22Rv1 (cell line): ENCODE data around the gene SWI5.

Source experiments
- H3K27ac ChIP-seq: fragments of 450-650 bp; 2 replicates; pipeline ENCODE4 v1.5.1; 2017
- CTCF ChIP-seq: fragments of 450-650 bp; IDR thresholded peaks from 2 replicates; pipeline ENCODE4 v1.5.1; 2017; ENCODE audit warnings: mild to moderate bottlenecking
- ZFX ChIP-seq: fragments of 450-650 bp; IDR thresholded peaks from 2 replicates; pipeline ENCODE4 v1.6.1; 2017; ENCODE audit warnings: antibody characterized with exemption, borderline replicate concordance

SWI5 gene

GRCh38 chr9:128296340-128297220 lies 20.5 kb downstream of the SWI5 start:
- H3K27ac ChIP-seq: no peak overlapping the region; the same call in 1 of the 2 replicates

GRCh38 chr9:128297221-128297773 lies 21.2 kb downstream of the SWI5 start:
- no peak overlapping the region for H3K27ac ChIP-seq

More at GRCh38 chr9:128296340-128297220, 20.5 kb downstream of the SWI5 start:
- no peak for TF ChIP-seq ZFX
- TF ChIP-seq CTCF: no peak

GRCh38 chr9:128298535-128299482 lies 22.7 kb downstream of the SWI5 start:
- TF ChIP-seq CTCF (no peak), ZFX (no peak)
- no peak overlapping the region for H3K27ac ChIP-seq

More at GRCh38 chr9:128297221-128297773, 21.2 kb downstream of the SWI5 start:
- no peak for TF ChIP-seq CTCF
- TF ChIP-seq ZFX: no peak

- TF ChIP-seq ZFX: no peak
- TF ChIP-seq CTCF: no peak
- no peak overlapping the region for H3K27ac ChIP-seq
Observed at GRCh38 chr9:128304136-128304970, 28.3 kb downstream of the SWI5 start.

- no peak overlapping the region for H3K27ac ChIP-seq
- TF ChIP-seq ZFX (no peak), CTCF (no peak)
Observed at GRCh38 chr9:128304971-128305288, 28.9 kb downstream of the SWI5 start.

GRCh38 chr9:128309551-128309950 lies 33.5 kb downstream of the SWI5 start:
- no peak for TF ChIP-seq ZFX
- no peak for TF ChIP-seq CTCF
- no peak overlapping the region for H3K27ac ChIP-seq
